Dermis lymphatic vessel endothelial cell (primary cell): ENCODE results near the gene CRIP2. TPM values are rescaled to one million over a fixed set of nuclear protein-coding genes. Genes with fewer than 3 reads are reported as not detected.

Source experiments
- total RNA-seq: library from RNA; depleted of rRNA; stranded (reverse); fragments of >200 nt; gene quantifications from 2 replicates; pipeline ENCODE4 v1.2.1, GENCODE V29; 2014

The CRIP2 gene
- total RNA-seq, result 115 and 150 TPM in 2 replicates

GRCh38 chr14:105474483-105475268 lies at the start of gene CRIP2:
Gene CRIP2, plus strand, starts transcription at chr14:105474821. Its CDS starts 42 bp downstream, at chr14:105474863.

DNA sequence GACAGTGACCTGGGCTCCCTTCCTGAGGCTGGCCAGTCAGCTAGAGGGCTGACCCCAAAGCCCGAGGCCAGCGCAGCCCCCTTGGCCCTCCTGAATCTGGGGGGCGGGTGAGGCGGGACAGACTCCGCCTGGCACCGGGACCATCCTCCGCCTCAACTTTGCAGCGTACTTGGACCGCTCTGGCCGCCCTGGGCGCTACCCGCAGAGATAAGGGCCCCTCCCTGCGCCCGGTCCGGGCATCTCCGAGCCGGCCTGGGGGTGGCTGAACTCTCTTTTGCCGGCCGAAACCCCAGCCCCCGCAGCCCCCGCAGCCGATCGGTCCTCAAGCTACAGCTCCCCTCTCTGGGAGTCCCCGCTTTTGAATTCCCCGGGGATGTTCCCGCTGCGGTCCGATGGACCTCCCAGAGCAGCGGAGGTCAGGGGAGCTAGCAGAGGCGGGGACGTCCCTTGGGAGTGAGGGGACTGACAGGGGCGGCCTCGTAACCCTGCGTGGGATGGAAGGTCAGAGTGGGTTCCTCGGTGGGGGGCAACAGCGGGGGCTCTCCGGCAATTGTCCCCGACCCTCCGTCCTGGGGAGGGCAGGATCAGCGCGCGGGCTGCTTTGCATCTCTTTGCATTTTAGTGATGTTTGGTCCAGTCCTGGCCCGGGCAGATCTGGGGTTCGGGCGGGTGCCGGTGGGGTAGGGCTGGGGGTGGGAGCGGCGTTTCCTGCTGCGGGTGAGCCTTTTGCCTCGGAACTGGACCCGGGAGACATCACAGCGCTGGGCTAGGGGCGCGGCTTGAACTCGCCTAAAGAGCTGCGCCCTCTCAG lies 11.7 kb downstream of the CRIP2 start, which contains the start of gene CRIP1:
TSS of gene CRIP1 (plus strand) at position 724 of the 811 bp plus-strand sequence. CDS start 374 bp downstream, outside the sequence.

DNA sequence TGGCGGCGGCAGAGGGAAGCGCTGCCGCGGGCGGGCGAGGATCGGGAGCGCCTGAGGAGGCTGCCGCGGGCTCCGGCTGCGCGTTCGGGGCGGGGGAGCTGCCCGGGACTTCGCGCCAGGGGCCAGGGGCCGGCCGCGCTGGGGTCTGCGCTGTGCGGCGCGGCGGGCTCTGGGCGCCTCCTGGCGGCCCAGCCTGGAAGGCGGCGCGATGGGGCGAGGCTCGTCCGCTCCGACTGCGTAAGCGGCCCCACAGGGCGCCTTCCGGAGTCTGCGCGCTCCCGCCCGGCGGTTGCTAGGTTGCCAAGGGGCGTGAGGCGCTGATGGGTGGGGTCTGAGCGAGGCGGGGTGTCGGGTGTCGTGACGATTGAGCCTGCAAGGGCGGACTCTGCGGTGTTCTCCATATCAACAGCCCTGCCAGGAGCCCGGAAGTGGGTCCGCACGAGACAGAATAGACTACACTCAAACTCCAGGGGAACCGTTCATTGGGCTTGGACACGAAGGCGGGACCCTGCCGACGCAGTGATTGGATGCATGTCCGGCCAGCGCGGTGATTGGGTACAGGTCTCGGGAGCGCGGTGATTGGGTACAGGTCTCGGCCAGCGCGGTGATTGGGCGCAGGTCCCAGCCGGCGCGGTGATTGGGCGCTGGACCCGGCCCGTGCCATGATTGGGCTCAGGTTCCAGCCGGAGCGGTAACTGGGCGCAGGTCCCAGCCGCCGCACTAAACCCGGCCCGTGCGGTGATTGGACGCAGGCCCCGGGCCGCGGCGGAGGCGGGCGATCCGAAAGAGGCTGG lies 16.1 kb downstream of the CRIP2 start, which contains the start of gene TEDC1:
TSS of gene TEDC1 (plus strand) at position 675 of the 794 bp plus-strand sequence. CDS start 130 bp downstream, outside the sequence.

DNA sequence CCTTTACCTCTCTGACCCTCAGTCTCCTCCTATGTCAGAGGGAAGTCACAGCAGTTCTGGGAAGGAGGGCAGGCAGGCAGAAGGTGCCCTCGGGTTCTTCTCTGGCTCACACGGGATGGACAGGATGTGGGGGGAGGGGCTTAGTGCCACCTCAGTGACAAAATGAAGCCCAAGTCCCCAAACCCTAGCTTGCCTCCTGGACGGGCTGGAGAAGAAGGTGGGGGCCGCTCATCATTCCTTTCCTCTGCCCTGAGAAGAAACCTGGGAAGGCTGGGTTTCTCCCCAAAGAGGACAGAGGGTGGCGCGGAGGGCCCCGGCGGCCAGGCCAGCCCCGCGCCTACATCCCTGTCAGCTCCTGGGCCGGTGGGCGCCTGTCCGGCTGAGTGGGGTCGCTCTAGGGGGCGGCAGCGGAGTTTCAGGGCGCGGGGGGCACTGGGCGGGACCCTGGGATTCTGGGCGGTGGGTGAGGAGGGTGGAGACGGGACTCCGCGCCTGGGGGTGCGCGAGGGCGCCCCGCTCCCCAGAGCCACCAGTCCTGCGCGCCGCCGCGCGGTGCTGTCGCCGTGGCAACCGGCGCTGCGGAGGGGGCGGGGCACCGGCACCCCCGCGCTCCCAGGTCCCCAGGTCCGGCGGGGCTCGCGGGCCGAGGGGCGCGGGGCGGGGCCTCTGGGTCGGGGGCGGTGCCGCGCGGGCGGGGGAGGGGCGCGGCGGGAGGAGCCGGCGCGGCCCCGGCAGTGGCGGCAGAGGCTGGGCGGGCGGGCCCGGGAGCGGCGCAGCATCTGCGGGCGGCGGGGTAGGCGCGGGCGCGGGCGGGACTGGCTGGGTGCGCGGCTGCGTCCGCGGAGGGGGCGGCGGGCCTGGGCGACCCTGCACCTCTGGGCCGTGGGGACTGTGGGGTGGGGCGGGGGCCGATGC lies 51.5 kb downstream of the CRIP2 start, which contains the start of gene TMEM121:
TSS of gene TMEM121 (plus strand) at position 723 of the 915 bp plus-strand sequence. CDS start 2,252 bp downstream, outside the sequence.

Other genes starting within 250 kb of the CRIP2 start
- gene BTBD6, start 226.3 kb upstream of the CRIP2 start, total RNA-seq, result 36.4 and 45.5 TPM in 2 replicates
- gene BRF1, start 173.8 kb upstream of the CRIP2 start, total RNA-seq, result 24.4 and 28.6 TPM in 2 replicates
- 37.6 and 37.7 TPM in 2 replicates for gene PACS2, start 160.1 kb upstream of the CRIP2 start, total RNA-seq
- under 0.01 and 0.09 TPM in 2 replicates for gene TEX22, start 76.3 kb upstream of the CRIP2 start, total RNA-seq
- 19.9 and 26.9 TPM in 2 replicates for gene MTA1, start 55.0 kb upstream of the CRIP2 start, total RNA-seq
- 0.54 and 0.86 TPM in 2 replicates for gene CRIP1, start 12.1 kb downstream of the CRIP2 start, total RNA-seq
- gene TEDC1, start 16.4 kb downstream of the CRIP2 start, total RNA-seq, result 3.1 and 4.1 TPM in 2 replicates
- 4.4 and 5.9 TPM in 2 replicates for gene TMEM121, start 51.8 kb downstream of the CRIP2 start, total RNA-seq